ENCODE results near the gene TCF4. TPM values are rescaled to one million over a fixed set of nuclear protein-coding genes. Genes with fewer than 3 reads are reported as not detected.

TCF4 gene
- total RNA-seq = not detected

DNA sequence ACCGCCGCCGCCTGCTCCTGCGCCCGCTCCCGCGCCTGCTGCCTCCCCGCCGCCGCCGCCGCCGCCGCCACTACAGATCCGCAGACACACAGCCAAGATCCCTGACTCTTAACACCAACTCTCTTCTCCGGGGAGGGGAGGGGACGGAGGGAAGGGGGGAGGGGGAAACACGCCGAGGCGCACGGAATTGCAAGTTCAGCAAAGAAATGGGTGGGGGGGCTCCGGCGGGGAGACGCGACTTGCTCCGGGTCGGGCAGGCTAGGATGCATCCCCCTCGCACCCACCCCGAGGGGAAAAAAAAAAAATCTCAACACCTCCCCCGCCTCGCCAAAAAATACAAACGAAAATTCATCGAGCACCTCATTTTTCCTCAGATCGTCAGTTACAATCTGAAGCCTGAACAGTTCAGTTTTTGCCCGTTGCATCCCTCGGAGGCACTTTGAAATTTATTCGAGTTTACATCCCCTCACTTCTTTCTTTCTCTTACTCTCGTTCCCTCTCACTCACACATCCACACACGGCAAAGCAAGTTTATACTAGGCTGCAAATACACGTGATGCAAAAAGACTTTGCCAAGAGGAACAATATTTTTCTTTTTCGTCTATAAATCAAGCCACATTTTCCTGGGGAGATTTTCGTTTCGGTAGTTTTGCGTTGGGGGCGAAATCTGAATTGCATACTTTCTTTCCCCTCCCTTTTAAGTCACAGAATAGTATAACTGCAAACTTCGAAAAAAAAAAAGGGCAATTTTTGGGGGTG is at the start of gene TCF4:
Gene TCF4 (minus strand): TSS at position 82 of the 759 bp plus-strand sequence. CDS start 1,076 bp downstream, outside the sequence.
- no peak for DNase-seq

DNA sequence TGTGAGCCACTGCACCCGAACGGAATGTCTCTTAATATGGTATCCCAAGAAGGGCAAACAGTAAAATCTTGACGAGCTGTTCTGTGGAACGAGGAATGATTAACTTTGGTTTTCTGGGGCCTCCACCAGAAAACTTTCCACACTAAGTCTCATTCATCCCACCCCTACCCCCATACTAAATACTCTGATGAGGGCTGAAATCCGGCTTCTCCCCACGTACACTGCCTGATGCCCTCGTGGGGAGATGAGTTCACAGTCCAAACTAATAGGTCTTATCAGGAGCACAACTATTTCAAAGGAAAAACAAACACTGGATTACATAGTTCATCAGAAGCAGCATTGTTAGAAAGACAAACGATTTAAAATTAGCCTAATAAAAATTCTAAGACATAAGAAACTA is 49.2 kb upstream of the TCF4 start:
- no peak for DNase-seq

DNA sequence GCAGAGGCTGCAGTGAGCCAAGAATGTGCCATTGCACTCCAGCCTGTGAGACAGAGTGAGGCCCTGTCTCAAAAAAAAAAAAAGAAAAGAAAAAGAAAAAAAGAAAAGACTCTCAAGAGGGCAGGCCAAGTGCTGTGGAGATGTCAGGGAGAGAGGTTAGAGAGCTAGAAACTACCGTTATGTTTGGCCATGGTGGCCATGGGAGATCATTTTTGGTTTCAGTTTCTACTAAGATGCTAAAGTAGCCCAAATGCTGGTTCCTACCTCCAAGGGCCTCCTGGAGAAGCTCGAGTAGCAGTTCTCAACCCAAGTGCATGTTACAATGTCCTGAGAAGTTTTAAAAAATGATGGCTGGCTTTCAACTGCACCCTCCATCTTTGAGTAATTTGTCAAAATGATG is 47.4 kb upstream of the TCF4 start:
- DNase-seq = no peak

DNA sequence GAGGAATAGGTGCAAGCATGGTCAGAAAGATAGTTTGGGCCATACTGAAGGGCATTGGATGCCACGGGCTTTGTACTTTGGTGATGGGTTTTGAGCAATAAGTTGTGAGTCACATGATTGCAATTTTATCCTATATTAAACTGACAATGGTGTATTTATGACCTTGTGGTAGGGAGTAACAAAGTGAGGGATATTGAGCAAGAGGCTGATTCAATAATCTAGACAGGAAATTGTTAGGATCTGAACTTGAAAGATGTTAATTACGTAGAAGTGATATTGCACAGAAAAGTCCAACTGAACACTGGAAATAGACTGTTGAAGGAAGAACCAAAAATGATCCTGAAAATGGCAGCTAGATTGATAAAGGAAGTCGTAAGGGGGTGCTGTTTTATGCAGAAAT is 46.6 kb upstream of the TCF4 start:
- DNase-seq = no peak

DNA sequence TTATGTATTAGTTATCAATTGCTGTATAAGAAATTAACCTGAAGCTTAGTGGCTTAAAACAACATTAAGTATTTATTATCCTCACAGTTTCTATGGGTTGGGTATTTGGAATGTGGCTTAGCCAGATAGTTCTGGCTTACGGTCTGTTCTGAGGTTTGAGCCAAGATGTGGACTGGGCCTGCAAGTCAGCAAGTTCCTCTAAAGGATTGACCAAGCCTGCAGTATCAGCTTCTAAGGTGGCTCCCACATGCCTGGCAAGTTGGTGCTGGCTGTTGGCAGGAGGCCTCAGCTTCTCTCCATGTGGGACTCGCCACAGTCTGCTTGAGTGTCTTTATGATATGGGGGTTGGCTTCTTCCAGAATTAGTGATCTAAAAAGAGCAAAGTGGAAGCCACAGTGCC is 45.0 kb upstream of the TCF4 start:
- DNase-seq = no peak

DNA sequence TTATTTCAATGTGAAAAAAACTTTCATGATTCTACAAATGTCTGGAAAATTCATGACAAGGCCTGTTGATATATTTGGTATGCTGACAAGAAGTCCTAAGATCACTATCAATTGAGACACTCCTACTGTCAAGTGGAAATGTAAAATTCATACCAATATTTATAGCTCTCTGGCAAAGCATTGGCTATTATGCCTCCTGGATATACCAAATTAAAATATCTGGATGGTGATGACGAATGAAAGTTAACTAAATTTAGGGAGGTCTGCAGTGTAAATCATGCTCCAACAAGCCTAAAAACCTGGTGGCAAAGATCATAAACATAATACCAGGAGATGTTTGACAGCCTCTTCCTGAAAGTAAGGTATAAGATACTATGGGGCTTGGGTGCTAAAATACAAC is 41.1 kb upstream of the TCF4 start:
- no peak for DNase-seq

DNA sequence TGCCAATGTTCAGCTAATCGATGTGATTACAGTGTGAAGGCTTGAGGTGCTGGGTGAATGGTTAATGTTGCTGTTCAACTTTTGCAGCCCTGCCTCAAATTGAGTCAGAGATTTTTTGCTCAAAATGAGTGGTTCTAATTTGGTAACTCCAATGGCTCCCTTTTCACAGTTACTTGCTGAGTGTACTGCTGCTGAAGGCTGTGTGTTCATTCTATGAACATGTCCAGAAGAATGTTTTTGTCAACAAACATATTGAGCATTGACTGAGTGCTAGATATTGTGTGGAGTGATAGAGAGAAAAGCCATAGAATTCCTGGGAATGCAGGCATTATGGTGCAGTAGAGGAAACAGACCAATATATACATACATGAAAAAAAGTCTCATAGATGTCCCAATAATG is 39.0 kb upstream of the TCF4 start:
- DNase-seq = no peak

DNA sequence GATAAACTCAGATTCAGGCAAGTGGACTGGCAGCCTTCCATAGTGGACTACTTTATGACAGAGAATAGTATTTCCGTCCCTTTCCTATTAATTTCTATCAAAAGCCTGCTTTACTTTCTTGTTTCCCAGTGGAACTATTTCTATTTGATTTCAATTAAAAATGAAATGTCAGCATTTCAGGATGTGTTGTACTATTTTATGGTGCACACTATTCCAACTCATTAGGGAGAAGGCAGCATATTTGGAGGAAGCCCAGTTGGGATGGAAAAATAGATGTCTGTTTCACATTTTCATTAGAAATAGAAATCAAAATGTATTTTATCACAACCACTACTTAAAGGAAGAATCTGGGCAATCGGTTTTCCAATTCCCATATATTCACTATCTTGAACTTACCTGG is 37.9 kb upstream of the TCF4 start:
- DNase-seq = no peak

DNA sequence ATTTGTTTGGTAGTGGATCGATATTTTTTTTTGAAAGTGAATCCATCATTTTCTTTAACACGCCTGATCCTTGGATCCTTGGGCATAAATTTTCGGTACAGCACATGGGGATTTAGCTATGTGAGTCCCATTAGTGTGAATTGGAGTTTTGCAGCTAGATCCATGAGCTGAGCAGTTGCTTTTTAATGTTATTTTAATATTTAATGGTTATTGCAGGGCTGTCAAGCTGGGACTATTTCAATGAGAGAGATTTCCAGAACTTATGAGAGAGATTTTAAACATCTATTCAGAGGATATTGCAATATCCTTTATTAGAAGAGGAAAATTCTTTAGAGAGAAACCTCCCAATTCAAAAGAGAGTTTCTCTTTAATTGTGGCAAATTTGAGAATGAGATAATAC is 35.6 kb upstream of the TCF4 start:
- DNase-seq = no peak

DNA sequence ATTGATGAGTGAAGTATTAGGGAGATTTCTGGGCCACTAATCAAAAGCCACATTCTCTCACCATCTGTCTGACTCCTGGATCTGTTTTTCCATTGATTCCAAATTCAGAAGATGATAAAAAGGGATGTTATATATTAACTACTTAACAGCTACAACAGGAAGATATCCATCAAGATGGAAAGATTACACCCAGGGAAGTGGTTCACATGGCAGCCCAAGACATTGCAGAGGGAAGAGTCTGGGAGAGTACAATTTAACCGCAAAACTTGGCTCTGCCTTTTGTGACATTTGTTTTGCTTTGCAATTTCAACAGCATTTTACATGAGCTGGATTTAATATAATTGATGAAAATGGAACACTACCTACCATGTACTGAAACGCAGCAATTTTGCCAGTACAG is 22.5 kb upstream of the TCF4 start:
- DNase-seq = no peak

DNA sequence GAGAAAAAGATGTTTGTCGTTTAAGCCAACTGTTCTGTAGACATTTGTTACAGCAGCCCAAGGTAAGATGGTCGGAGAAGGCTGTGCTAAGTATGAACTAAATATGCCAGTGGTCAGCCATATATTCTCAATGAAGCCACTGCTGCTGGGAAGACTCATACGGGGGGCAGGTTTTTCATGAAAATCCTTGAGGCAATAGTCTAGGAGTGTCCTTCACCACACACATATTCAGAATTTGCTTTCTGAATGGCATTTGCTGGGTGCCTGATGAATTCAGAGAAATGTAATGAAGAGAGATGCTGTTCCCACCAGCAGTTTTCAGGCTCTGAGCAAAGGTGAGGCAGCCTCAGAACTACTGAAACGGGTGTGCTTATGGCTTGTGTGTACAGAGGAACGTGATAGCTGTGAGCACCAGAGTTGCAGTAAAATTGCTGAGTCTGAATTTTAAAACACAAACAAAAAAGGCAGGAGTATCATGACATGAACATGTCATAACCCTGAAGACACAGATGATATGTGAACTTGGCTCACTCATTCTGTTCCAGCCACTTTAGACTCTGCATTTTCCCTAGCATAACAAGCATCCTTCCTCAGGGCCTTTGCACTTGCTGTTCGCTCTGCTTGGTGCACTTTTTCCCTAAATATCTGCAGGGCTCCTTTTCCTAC is 21.3 kb upstream of the TCF4 start:
- DNase-seq = no peak

DNA sequence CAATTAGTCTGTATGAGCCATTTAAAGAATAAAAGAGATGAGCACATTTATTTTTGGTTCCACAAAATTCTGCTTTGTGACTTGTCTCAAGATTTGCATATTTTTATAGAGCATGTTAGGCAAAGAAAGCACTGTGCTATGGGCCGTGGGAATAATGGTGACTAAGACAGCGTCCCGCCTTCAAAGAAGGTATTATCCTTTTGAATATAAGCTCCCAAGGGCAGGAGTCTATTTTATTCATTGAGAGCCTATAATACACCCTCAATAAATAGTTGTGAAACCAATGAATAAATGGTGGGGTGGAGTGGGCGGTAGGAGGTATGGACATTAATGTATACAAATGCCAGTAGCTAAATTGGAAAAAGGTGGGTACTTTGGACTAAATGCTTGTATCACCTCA is 20.5 kb upstream of the TCF4 start:
- no peak for DNase-seq

DNA sequence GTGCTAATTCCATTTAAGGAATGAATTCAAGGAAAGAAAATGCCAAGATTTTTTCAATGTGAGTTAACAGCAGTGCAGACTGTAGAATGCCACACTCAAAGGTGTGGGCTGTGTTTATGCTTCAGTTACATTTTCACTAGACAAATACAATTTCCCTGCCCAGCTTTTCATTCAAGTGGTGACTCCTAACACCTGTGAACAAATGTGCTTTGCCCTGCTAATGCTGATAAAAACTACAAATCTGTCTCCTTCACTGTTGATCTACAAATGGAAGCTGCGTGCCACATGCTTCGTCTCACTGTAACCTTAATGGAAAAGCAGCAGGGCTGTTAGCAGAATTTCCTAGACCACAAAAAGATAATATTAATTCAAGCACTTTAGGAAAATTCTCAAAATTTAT is 19.8 kb upstream of the TCF4 start:
- DNase-seq = no peak

DNA sequence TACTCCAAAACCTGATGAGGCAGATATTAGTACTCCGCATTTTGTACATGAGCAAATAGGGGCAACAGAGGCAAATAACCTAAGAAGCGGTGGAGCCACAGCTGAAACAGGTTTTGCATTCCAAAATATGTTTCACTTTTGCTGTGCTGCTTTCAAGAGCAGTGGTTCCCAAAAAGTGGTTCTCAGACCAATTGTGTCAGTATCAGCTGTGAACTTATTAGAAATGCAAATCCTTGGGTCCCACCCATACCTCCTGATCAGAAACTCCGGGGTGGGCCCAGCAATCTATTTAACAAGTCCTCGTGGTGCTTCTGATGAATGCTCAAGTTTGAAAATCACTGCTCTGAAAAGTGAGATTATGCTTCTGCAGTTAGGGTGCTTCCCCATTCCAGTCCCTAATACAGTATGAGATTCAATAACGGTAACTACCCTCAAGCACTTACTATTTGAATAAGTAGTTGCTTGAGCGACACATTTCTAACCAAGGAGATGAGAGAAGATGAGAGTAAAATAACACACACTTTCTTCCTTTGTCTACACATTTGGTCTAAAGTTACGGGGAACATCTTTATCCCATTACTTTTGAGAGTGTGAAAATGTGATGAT is 17.8 kb upstream of the TCF4 start:
- DNase-seq = no peak

DNA sequence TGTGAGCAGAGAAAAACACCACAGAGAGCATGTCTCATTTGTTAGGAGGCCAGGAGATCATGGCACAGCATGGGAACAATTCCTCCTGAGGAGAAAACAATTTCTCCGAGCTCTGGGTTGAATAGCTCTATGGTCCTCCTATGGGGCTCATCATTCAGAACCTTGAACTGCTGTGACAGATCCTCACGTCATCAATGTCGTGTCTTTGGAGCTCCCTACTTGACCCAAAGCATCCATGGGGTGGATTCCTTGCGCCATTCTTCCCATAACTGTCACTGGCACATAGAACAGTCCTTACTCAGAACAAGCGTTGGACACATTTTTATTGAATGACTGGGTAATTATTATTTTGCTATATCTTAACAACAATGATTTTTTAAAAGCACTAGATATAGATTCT is 15.8 kb upstream of the TCF4 start:
- DNase-seq = no peak

DNA sequence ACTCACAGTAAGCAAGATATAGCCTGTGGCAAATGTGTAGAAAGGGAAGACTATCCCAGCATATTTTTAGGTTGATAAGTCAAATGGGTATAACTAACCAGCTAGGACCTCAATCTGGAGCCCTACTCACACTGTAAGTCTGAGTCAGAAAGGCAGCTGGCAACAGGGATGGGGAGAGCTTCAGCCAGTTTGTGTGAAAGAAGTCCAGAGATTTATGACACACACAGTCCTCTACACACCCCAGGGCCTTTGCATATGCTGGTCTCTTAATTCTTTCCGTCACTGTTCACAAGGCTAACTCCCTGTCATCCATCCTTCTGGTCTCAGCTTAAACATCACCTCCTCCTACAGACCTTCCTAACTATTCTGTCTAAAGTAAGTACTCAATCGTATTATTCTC is 5.9 kb upstream of the TCF4 start:
- no peak for DNase-seq

DNA sequence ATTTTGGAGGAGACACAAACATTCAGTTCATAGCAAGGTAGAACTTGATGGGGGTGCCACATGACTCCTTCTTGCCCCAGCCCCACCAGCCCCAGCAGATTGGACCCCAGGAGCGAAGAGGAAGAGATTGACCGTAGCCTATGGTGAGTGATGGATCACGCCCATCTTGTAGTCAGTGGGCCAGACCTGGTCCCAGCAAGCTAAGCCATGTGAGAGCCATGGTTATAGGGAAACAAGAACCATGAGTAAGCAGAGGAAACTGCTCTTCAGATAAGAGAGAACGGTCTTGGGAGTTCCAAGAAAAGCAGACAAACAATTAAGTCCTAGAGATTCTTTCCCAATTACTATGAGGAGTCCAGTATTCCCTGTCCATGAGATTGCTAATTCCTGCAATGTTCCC is 4.6 kb upstream of the TCF4 start:
- DNase-seq = no peak

DNA sequence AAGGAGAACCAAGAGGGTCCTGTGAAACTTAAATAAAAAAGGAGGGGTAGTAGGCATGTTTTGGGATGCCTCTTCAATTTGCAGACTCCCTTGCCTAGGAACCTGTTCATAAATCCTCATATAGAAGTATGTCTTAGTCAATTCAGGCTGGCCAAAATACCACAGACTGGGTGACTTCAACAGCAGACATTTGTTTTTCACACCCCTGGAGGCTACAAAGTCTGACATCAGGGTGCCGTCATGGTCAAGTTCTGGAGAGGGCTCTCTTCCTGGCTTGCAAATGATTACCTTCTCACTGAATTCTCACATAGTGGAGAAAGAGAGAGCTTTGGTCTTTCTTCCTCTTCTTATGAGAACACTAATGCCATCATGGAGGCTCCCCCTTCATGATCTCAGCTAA is 4.1 kb upstream of the TCF4 start:
- no peak for DNase-seq

DNA sequence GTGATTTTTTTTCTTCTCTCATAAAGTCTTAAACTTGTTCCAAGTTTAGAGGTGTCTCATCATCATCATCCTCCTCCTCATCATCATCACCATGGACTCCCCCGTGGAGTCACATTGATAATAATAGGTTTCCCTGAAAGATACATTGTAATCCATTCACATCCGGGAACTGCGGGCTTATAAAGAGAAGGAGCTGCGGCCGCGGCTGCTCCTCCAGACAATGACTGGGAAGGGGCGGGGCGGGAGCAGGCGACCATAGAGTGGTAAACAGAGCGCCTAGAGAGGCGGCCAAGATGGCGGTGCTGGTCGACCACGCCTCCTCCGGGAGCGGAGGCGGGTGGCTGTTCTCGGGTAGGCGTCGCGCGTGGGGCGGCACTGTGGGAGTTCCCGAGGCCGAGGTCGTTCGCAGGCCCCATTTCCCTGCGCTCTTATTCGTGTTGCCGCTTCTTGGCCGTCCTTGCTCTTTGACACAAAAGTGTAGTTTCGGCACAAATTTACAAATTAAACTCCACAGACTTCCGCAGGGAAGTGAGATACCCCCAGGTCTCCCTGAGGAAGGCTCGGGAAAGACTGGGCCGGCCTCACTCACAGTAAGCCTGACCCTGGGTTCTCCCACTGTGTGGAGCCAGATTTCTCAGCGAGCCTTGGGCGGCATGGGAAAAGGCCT is 1.8 kb upstream of the TCF4 start:
- DNase-seq = peak; percentile 26

DNA sequence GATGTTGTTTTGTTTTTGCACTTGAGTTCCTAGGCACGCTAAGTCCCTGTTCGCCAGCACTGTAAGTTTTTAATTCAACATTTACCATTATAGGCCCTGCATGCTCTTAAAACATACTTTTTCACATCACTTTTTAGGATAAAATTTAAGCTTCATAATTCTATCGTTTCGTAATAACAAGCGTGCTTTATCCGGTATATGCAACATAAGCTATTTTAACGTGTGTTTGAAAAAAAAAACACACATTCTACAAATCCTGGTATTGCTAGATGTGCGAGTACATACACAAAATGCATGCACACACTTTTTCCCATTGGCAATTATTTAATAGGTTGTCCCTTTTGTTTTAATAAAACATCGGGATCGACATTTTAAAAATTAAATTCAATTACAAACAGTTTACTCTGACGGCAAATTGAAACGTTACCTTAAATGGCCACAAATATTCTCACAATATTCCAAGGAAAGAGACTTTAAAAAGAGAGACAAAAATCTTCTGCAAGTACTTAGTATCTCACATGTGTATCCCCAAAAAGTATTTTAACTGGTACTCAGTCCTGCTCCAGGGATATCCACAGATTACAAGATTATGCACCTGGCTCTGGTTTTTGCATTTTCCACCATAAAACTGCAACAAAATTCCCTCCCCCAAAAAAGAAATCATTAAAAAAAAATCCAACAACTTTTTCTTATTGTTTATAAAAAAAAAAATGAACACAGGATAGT is 1.0 kb upstream of the TCF4 start:
- DNase-seq = no peak

DNA sequence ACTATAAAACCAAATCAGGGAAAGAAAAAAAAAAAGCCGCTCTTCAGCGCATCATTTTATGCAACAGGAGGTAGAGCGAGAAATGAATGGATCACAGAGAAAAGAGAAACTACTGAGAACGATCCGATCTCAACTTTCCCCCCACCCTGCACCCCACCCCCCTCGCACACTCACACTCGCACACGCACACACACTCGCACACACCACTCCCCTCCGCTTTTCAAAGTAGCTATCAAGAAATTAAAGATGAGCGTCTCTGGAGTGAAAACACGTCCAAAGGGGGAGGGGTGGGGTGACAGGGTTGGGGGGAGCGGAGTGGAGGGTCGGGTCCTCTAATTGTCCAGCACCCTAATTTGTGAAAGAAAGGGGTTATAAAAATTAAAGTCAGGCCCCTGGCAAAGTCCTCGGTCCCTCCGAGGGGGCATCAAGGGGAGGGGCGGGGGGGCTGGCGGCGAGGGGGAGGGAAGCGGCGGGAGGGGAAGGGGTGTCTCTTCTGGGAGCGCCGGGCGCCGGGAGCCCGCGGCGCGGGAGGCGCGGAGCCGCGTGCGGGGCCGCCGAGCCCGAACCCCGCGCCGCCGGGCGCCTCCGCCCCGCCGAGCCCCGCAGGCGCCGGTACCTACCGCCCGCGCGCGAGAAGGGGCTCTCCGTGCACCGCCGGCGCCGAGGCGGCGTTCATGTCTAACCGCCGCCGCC is 428 bp downstream of the TCF4 start:
- DNase-seq = no peak

DNA sequence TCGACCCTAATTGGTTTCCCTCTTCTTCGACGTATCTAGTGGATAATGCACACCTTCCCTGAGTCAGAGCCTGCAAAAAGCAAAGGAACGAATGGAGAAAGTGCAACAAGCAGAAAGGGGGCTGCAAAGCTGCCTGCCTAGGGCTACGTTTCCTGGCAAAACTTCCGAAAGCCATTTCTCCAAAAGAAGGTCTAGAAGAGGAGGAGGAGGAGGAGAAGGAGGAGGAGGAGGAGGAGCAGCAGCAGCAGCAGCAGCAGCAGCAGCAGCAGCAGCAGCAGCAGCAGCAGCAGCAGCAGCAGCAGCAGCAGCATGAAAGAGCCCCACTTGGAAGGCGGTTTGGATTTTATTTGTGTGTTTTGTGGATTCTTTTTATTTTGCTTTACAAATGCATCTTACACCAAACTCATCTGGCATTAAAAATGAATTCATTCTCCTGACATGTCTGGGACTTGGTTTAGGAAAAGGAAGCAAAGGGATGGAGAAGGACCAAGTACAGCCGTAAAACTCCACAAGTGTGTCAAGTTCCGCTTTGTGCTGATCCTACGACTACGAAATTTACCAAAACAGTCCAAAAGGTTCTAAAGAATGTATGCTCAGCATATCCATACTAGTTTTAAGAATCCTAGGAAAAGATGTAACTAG is 2.0 kb downstream of the TCF4 start:
- DNase-seq = no peak
